AG04449 (cell line): Measurements from ENCODE around the gene ZC2HC1B.
"Not testable (repeated sequence)": the region's sequence is repeated elsewhere in the genome, so short reads cannot be mapped to it uniquely, and the experiment has no call there.

Experiments
- CTCF ChIA-PET: fragments of 350-600 bp; formaldehyde crosslinking; extraction: SDS; loops from one replicate; lab custom pipeline; 2021; ENCODE audit warnings: antibody characterized with exemption; lab: Yijun Ruan, JAX
- POLR2A ChIA-PET: fragments of 400-600, 350-600 bp; formaldehyde crosslinking; extraction: SDS; loops from one replicate; lab custom pipeline; 2020; ENCODE audit warnings: antibody characterized with exemption, inconsistent platforms; lab: Yijun Ruan, JAX
- DNase-seq: peaks from one replicate; pipeline ENCODE4 v3.0.0-alpha.2; 2010; ENCODE audit warnings: low read depth, low spot score
- H3K4me3 ChIP-seq: 2 replicates; pipeline ENCODE4 v1.5.1; 2011; ENCODE audit warnings: low read depth, mild to moderate bottlenecking, control low read depth, low read length
- CTCF ChIP-seq: IDR thresholded peaks from one replicate; pipeline ENCODE4 v1.5.1; 2011; ENCODE audit warnings: mild to moderate bottlenecking, moderate library complexity, low read length, control low read depth, inconsistent platforms; ENCODE audit not compliant: insufficient read depth; ENCODE audit errors: missing control alignments

The ZC2HC1B gene

GRCh38 chr6:143843677-143843999, 20.6 kb upstream of the ZC2HC1B start:
- ChIA-PET CTCF (interaction anchor here (0.6 to 4.2 kb wide), 5 partner anchors 14 to 268 kb away, joined by 3 to 33 read pairs (median 3); no protein-coding TSS in a partner anchor), POLR2A (interaction anchor here (0.6 to 1.8 kb wide), 7 partner anchors 41 to 268 kb away, joined by 3 to 9 read pairs (median 3); partner anchors contain the start of gene PLAGL1)
- TF ChIP-seq CTCF: no peak
- DNase-seq: no peak
- peak overlapping the region; percentile 99 for H3K4me3 ChIP-seq

GRCh38 chr6:143844006-143844405, 20.3 kb upstream of the ZC2HC1B start:
- ChIA-PET POLR2A (interaction anchor here (1.6 to 1.8 kb wide), 2 partner anchors 193 to 269 kb away, joined by 3 to 9 read pairs; no protein-coding TSS in a partner anchor), CTCF (interaction anchor here (0.6 to 4.2 kb wide), 5 partner anchors 14 to 269 kb away, joined by 3 to 33 read pairs (median 3); no protein-coding TSS in a partner anchor)
- H3K4me3 ChIP-seq: peak overlapping the region; percentile 99
- DNase-seq: no peak
- TF ChIP-seq CTCF: no peak

GRCh38 chr6:143845033-143845432, 19.2 kb upstream of the ZC2HC1B start:
- H3K4me3 ChIP-seq: no peak overlapping the region
- CTCF ChIA-PET: interaction anchor here (0.9 to 4.2 kb wide), 3 partner anchors 20 to 270 kb away, joined by 3 to 33 read pairs (median 3); no protein-coding TSS in a partner anchor
- POLR2A ChIA-PET: no interaction called here
- DNase-seq: no peak
- no peak for TF ChIP-seq CTCF

- POLR2A ChIA-PET, H3K4me3 ChIP-seq, DNase-seq: not testable (repeated sequence)
- CTCF ChIA-PET: interaction anchor here (0.8 kb wide), 1 partner anchor 9 kb away, joined by 3 read pairs; no protein-coding TSS in a partner anchor
Measured at GRCh38 chr6:143851706-143852105, 12.6 kb upstream of the ZC2HC1B start.

- CTCF ChIA-PET: interaction anchor here (1.2 kb wide), 1 partner anchor 8 kb away, joined by 4 read pairs; the partner anchor contains the start of gene ZC2HC1B
- DNase-seq, H3K4me3 ChIP-seq, POLR2A ChIA-PET: not testable (repeated sequence)
Measured at GRCh38 chr6:143855057-143855456, 9.2 kb upstream of the ZC2HC1B start.

- POLR2A ChIA-PET, CTCF ChIA-PET, H3K4me3 ChIP-seq, DNase-seq: not testable (repeated sequence)
Measured at GRCh38 chr6:143856762-143857161, 7.5 kb upstream of the ZC2HC1B start.

GRCh38 chr6:143857651-143858050, 6.6 kb upstream of the ZC2HC1B start:
- no peak for TF ChIP-seq CTCF
- DNase-seq: no peak
- no peak overlapping the region for H3K4me3 ChIP-seq
- ChIA-PET CTCF (interaction anchor here (1.2 kb wide), 1 partner anchor 14 kb away, joined by 3 read pairs; no protein-coding TSS in a partner anchor), POLR2A (no interaction called here)
